ENCODE data around the gene CNOT1. TPM values are rescaled to one million over a fixed set of nuclear protein-coding genes. Genes with fewer than 3 reads are reported as not detected.

CNOT1 gene
- total RNA-seq, 2 donors from 2014 or later: 54.3 to 63.2 TPM

DNA sequence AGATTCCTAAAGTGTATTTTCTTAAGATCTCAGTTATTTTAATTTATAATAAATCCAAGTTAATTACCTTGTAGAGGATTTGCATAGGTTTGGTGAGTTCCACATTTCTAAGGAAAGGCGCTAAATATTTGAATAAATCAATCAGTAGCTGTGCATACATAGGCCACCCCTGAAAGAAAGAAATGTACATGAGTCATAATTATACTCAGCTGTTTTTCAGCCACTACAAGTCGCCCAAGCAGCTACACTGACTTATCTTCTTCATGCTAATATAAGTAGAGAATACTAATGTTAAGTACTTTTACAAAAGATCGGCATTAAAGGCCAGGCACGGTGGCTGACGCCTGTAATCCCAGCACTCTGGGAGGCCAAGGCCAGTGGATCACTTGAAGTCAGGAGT is 99.4 kb downstream of the CNOT1 start:
- Histone ChIP-seq H3K9me3 (no peaks in the 10 kb centered on the region), H3K4me3 (no peak overlapping the region), H3K4me1 (no peaks in the 10 kb centered on the region), H3K27me3 (no peaks in the 10 kb centered on the region), H3K36me3 (peaks cover 88% of the 10 kb centered on the region), H3K27ac (no peak overlapping the region)
- TF ChIP-seq, protein P1, sequence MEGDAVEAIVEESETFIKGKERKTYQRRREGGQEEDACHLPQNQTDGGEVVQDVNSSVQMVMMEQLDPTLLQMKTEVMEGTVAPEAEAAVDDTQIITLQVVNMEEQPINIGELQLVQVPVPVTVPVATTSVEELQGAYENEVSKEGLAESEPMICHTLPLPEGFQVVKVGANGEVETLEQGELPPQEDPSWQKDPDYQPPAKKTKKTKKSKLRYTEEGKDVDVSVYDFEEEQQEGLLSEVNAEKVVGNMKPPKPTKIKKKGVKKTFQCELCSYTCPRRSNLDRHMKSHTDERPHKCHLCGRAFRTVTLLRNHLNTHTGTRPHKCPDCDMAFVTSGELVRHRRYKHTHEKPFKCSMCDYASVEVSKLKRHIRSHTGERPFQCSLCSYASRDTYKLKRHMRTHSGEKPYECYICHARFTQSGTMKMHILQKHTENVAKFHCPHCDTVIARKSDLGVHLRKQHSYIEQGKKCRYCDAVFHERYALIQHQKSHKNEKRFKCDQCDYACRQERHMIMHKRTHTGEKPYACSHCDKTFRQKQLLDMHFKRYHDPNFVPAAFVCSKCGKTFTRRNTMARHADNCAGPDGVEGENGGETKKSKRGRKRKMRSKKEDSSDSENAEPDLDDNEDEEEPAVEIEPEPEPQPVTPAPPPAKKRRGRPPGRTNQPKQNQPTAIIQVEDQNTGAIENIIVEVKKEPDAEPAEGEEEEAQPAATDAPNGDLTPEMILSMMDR (IDR thresholded peaks at IDR 0.05): no peak
- no peak for DNase-seq (ENCODE audit: low spot score)

DNA sequence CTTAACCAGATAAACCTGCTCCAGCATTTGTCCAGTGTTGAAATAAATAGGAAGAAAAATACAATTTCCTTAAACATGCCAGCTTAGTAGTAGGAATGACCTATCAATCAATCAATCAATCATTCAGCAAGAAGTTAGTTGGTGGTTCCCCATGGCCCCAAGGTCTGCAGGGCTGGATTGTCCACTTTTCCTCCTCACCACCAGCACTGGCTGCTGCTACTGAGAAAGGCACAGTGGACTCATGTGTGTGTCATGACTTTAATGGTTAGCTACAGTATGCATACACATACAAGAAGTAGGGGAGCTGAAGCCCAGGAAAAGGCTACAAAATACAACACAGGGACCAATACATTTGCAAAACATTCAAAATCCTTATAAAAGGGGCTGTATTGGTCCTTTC is 109.9 kb downstream of the CNOT1 start:
- H3K27ac ChIP-seq: no peak overlapping the region
- no peaks in the 10 kb centered on the region for H3K9me3 ChIP-seq
- H3K27me3 ChIP-seq: no peaks in the 10 kb centered on the region
- TF ChIP-seq, protein P1 (IDR thresholded peaks at IDR 0.05): no peak
- no peak overlapping the region for H3K4me3 ChIP-seq
- peaks cover 0 to 12% of the 10 kb centered on the region in 2 donors for H3K4me1 ChIP-seq
- peaks cover 72% of the 10 kb centered on the region for H3K36me3 ChIP-seq
- no peak for DNase-seq (ENCODE audit: low spot score)

DNA sequence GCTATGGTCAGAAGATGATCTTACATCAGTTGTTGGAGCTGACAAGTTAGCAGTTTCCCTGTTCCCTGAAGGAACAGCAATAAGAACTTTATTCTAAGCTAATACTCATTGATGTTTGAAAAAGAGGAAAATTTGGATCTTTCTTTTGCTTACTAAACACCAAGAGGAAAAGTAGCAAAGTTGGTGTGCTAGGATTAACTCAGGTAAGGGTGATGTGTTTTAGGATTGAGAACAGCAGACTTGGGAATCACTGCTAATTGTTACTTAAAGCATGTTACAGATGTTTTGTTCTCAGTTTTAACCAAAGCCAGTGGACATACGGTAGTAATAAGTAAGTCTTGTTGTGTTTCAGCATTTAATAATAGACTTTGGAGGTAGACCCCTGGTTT is 110.7 kb downstream of the CNOT1 start:
- Histone ChIP-seq H3K4me3 (no peak overlapping the region), H3K27me3 (no peaks in the 10 kb centered on the region), H3K4me1 (peaks cover 0 to 18% of the 10 kb centered on the region in 2 donors), H3K9me3 (no peaks in the 10 kb centered on the region), H3K36me3 (peaks cover 65% of the 10 kb centered on the region), H3K27ac (no peak overlapping the region)
- TF ChIP-seq, protein P1 (IDR thresholded peaks at IDR 0.05): no peak
- no peak for DNase-seq (ENCODE audit: low spot score)

DNA sequence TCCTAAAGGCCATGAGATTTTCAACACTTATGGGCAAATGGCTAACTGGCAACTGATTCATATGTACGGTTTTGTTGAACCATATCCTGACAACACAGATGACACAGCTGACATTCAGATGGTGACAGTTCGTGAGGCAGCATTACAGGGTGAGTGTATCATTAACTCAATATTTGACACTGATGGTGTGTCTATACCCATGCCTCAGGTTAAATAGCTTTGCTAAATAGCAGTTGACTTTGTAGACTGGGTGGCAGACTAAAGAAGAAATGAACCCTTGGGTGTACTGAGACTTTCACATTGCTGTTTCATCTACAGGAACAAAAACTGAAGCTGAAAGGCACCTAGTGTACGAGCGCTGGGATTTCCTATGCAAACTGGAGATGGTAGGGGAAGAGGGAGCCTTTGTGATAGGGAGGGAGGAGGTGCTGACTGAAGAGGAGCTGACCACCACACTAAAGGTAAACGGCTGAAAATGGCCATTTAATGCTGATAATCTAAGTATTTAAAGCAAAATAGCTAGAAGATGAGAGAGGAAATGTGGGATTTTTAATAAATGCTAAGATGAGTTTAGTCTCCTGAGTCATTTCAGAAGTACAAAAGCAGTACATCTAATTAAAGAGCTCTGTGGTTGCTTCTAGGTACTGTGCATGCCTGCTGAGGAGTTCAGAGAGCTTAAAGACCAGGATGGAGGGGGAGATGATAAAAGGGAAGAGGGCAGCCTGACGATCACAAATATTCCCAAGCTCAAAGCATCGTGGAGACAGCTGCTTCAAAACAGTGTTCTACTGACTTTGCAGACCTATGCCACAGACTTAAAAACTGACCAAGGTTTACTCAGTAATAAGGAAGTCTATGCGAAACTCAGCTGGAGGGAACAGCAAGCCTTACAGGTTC is 111.3 kb downstream of the CNOT1 start:
- Histone ChIP-seq H3K9me3 (no peaks in the 10 kb centered on the region), H3K4me1 (peaks cover 0 to 18% of the 10 kb centered on the region in 2 donors), H3K27ac (no peak overlapping the region), H3K4me3 (no peak overlapping the region), H3K27me3 (no peaks in the 10 kb centered on the region), H3K36me3 (peaks cover 59% of the 10 kb centered on the region)
- DNase-seq (ENCODE audit: low spot score): no peak
- TF ChIP-seq, protein P1 (IDR thresholded peaks at IDR 0.05): no peak

DNA sequence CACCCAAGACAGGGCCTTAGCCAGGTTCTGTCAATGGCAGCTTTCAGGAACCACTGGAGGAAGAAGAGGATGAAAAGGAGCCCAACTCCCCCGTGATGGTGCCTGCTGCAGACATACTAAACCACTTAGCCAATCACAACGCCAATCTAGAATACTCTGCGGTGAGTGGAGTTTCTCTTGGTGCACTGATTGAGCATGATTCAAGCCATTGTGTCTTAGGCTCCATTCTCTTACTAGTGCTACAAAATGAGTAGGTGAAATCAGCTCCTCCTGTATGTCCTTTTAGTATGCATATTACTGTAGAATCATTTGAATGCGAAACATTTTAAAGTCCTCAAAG is 112.9 kb downstream of the CNOT1 start:
- Histone ChIP-seq H3K4me3 (no peak overlapping the region), H3K27me3 (no peaks in the 10 kb centered on the region), H3K4me1 (peaks cover 0 to 18% of the 10 kb centered on the region in 2 donors), H3K27ac (no peak overlapping the region), H3K9me3 (no peaks in the 10 kb centered on the region), H3K36me3 (peaks cover 44% of the 10 kb centered on the region)
- TF ChIP-seq, protein P1 (IDR thresholded peaks at IDR 0.05): no peak
- DNase-seq (ENCODE audit: low spot score): no peak
